GM12872 (cell line): ENCODE results near the gene MAML3.

Source experiments
- TF ChIP-seq, protein P1 (sequence below): IDR thresholded peaks from 3 replicates; pipeline ENCODE4 v1.5.1; 2011; ENCODE audit warnings: low read depth, mild to moderate bottlenecking, low read length, moderate library complexity; ENCODE audit not compliant: insufficient read depth

Gene MAML3

DNA sequence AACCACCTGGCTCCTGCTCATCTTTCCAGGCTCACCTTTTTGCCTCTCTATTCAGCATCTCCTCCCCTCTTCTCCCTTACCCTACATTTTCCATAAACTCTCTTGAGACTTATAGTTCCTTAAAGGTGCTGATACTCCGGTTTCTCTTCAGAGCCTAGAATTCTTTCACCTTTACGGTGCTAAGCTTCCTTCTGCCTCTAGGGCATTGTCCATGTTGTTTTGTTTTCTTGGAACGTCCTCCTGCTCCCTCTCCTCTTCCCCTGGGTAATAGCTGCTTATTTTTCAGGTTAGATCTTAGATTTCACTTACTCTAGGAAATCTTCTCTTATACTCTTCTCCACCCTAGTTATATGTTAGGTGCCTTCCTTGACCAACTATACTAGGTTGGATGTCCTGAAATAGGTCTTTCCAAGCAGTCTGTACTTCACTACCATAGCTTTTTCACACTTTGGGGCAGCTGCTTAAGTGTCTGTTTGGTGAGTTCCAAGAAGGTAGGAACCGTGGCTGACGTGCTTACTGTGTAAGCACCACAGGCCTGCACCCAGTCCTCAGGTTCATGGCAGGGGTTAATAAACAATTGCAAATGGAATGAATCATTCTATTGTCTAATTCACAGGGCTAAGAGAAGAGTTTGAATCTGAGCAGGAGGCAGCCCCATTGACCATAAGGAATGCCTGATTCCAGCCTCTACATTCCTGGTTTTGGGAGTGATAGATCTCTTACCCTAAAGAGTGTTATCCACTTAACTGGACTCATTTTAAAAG, 260.8 kb downstream of the MAML3 start:
- TF ChIP-seq, protein P1, sequence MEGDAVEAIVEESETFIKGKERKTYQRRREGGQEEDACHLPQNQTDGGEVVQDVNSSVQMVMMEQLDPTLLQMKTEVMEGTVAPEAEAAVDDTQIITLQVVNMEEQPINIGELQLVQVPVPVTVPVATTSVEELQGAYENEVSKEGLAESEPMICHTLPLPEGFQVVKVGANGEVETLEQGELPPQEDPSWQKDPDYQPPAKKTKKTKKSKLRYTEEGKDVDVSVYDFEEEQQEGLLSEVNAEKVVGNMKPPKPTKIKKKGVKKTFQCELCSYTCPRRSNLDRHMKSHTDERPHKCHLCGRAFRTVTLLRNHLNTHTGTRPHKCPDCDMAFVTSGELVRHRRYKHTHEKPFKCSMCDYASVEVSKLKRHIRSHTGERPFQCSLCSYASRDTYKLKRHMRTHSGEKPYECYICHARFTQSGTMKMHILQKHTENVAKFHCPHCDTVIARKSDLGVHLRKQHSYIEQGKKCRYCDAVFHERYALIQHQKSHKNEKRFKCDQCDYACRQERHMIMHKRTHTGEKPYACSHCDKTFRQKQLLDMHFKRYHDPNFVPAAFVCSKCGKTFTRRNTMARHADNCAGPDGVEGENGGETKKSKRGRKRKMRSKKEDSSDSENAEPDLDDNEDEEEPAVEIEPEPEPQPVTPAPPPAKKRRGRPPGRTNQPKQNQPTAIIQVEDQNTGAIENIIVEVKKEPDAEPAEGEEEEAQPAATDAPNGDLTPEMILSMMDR: no peak

DNA sequence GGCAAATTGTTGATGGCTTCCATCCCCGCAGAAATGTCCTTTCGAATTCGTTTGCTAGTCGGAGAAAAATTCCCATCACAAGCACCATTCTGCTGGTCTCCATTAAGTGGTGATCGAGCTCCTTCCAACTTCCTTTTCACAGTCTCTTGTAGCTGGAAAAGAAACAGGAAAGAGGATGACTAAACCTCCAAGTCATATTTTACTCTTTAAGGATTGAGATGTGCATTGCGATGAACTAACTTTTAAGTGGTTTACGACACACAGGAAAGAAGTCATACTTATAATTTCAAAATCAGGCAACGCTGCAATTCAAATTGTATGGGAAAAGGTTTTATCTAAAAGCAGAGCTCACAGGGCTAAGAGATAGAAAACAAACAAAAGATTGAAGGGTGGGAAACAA, 263.2 kb downstream of the MAML3 start:
- TF ChIP-seq, protein P1: no peak

DNA sequence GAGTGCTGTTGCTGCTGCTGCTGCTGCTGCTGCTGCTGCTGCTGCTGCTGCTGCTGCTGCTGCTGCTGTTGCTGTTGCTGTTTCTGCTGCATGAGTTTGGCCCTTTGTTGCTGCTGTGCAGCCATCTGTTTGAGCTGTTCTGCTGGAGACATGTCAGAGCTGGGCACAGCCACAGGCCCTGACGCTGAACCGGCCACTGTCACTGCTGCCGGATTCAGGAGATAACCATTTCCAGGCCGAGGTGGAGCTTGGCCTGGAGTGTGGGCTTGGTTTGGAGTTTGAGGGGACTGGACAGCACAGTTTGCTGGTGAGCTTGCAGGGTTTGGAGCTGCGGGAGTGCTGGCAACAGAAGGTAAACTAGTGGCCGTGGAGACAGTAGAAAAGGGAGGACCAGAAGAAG, 264.1 kb downstream of the MAML3 start:
- TF ChIP-seq, protein P1: no peak

DNA sequence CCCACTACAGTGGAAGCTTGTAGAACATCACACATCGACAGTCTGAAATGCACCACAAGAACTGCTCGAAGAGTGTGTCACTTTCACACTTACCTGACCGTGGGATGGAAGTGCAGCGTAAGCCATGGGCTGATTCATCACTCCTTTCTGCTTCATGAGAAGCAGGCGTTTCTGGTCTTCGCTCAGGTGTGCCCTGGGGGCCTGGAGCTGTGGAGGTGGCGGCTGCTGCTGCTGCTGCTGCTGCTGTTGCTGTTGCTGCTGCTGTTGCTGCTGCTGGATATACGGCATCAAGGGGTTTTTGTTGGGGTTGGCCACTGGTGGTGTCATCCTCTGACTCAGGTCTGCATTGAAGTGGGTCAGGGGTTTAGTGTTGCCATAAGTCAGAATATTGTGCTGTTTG, 264.7 kb downstream of the MAML3 start:
- TF ChIP-seq, protein P1: no peak

DNA sequence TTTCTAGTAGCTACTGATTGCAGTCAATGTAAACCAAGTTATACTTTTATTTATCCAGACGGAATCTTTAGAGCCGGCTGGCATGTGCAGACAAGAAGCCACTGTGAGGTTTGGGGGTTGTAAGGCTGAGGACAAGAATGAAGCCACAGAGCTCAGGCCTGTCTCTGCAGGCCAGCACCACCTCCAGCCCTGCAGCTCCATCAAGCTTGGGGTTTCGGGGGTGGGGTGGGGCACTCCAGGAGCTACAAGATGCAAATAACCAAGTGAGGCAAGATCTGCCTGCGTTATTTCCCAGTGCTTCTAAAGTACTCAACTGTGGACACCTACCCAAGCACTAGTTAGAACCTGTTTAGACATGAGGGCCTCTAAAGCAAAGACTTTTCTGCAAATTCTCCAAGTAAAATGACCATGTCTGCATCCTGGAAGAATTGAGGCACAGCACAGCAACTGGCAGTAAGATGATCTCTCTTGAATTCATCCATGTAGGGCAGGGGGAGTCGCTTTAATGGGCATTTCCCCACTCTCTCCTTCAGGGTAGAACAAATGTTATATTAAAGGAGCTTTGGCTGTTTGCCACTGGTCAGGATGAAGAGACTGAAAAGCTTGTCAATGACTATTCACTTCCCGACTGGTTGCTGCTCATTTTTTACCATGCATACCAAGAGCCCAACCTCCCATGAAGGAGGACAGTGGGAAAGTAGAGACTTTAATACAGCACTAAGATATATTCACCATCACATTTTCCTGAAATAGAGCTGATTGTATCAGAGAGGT, 265.8 kb downstream of the MAML3 start:
- TF ChIP-seq, protein P1: no peak

DNA sequence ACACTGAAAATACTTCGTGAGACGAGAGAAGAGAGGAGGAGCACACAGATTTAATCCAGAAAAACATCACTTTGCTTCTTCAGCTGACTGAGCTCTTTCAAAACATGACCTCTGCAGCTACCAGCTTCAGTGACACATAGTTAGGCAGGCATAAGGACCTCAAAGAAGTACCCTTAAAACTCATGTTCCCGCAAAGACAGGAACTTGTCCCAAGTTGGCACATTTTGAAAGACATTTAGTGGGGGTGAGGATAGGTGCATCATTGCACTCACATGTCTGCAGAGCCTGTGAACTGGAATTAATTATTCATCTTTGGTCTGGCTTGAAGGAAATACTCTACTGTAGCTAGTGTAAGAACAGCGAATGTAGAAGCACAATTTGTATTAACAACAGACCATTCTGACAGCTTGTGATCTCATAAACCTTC, 266.6 kb downstream of the MAML3 start:
- TF ChIP-seq, protein P1: no peak

DNA sequence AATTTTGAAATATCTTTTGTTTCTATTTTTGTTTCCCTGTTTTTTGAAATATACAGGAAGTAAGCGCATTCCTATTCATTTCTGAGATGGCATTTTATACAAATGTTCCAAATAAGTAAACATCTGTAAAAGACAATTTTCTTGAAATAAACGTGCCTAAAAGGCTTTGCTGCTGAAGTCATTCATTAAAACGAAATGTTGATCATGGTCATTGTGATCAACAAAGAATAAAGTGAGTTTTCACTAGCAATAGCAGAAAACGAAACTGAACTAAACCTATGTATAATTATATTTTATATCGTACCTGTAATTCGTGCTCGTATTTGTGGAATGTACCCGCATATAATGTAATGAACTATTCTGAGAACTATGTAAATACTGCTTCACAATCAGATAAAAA, 267.2 kb downstream of the MAML3 start:
- TF ChIP-seq, protein P1: no peak
